IMR-90 (cell line): Measurements from ENCODE around the gene NEK6. TPM values are rescaled to one million over a fixed set of nuclear protein-coding genes. Genes with fewer than 3 reads are reported as not detected.

Experiments used
- ATAC-seq: fragments of 200-7000 bp; cut with Tn5 transposase; 2 replicates; pipeline ENCODE4 v1.9.1; 2020; ENCODE audit warnings: low read depth, mild to moderate bottlenecking, moderate library complexity
- BruUV-seq: library from RNA; stranded (reverse); fragments of 400-500 nt; replicated peaks from 2 replicates; lab custom pipeline; 2021; lab: Mats Ljungman, UMichigan
- CTCF ChIA-PET: fragments of 300-600 bp; formaldehyde crosslinking; extraction: SDS; loops from one replicate; lab custom pipeline; 2021; ENCODE audit warnings: antibody characterized with exemption; lab: Yijun Ruan, JAX
- POLR2A ChIA-PET: fragments of 300-600 bp; sonication (Branson Sonifier 250); formaldehyde crosslinking; loops from one replicate; lab custom pipeline; 2022; ENCODE audit warnings: antibody characterized with exemption; ENCODE audit not compliant: unreplicated experiment; lab: Charles Lee
- DNase-seq: peaks from one replicate; pipeline ENCODE4 v3.0.0; 2013
- H2AFZ ChIP-seq: replicated peaks from 2 replicates; pipeline ENCODE3; 2013; ENCODE audit warnings: low read length, mild to moderate bottlenecking; ENCODE audit not compliant: poor library complexity
- H2AK5ac ChIP-seq: 2 replicates; pipeline ENCODE4 v1.6.1; 2013; ENCODE audit warnings: low read depth, low read length, inconsistent platforms
- H2AK9ac ChIP-seq: replicated peaks from 2 replicates; pipeline ENCODE3; 2013; ENCODE audit warnings: mild to moderate bottlenecking, low read depth, low read length, moderate library complexity; ENCODE audit not compliant: poor library complexity
- H2BK120ac ChIP-seq: 2 replicates; pipeline ENCODE4 v1.6.1; 2013; ENCODE audit warnings: low read depth, low read length, inconsistent platforms
- H2BK15ac ChIP-seq: 3 replicates; pipeline ENCODE4 v1.6.1; 2013; ENCODE audit warnings: low read depth, low read length, inconsistent platforms
- H2BK20ac ChIP-seq: 2 replicates; pipeline ENCODE4 v1.6.1; 2013; ENCODE audit warnings: low read depth, mild to moderate bottlenecking, inconsistent platforms, low read length, moderate library complexity
- H2BK5ac ChIP-seq: 2 replicates; pipeline ENCODE4 v1.6.1; 2013; ENCODE audit warnings: mild to moderate bottlenecking, low read depth, low read length, inconsistent platforms; ENCODE audit not compliant: poor library complexity, severe bottlenecking
- H3K14ac ChIP-seq: replicated peaks from 2 replicates; pipeline ENCODE4 v1.6.1; 2013; ENCODE audit warnings: low read depth, low read length, inconsistent platforms
- H3K18ac ChIP-seq: 2 replicates; pipeline ENCODE4 v1.6.1; 2013; ENCODE audit warnings: low read depth, low read length, control low read depth
- H3K23ac ChIP-seq: 2 replicates; pipeline ENCODE4 v1.6.1; 2013; ENCODE audit warnings: low read depth, low read length, inconsistent platforms
- H3K27ac ChIP-seq: 2 replicates; pipeline ENCODE4 v1.5.1; 2013; ENCODE audit warnings: mild to moderate bottlenecking, control low read depth, low read length; ENCODE audit not compliant: insufficient read depth
- H3K27me3 ChIP-seq: 2 replicates; pipeline ENCODE4 v1.6.1; 2013; ENCODE audit warnings: low read length; ENCODE audit not compliant: control insufficient read depth, insufficient read depth
- H3K36me3 ChIP-seq: 2 replicates; pipeline ENCODE4 v1.6.1; 2013; ENCODE audit warnings: low read length, mixed read lengths; ENCODE audit not compliant: control insufficient read depth, insufficient read depth
- H3K4ac ChIP-seq: 2 replicates; pipeline ENCODE4 v1.6.1; 2013; ENCODE audit warnings: low read depth, low read length, inconsistent platforms
- H3K4me1 ChIP-seq: 2 replicates; pipeline ENCODE4 v1.6.1; 2013; ENCODE audit warnings: low read length, mixed read lengths; ENCODE audit not compliant: control insufficient read depth, insufficient read depth
- H3K4me2 ChIP-seq: 2 replicates; pipeline ENCODE4 v1.6.1; 2013; ENCODE audit warnings: low read depth, mild to moderate bottlenecking, control low read depth, low read length, moderate library complexity
- H3K4me3 ChIP-seq: 2 replicates; pipeline ENCODE4 v1.5.1; 2013; ENCODE audit warnings: low read depth, mild to moderate bottlenecking, control low read depth, low read length, moderate library complexity; ENCODE audit not compliant: insufficient read depth
- H3K56ac ChIP-seq: 2 replicates; pipeline ENCODE4 v1.6.1; 2013; ENCODE audit warnings: low read length, inconsistent platforms; ENCODE audit not compliant: insufficient read depth; ENCODE audit errors: extremely low read depth
- H3K79me1 ChIP-seq, 2 experiments: 2 replicates each; pipeline ENCODE4 v1.6.1; 2013; ENCODE audit warnings: low read length in 2 of 2, inconsistent platforms in 1 of 2, low read depth in 1 of 2
- H3K9ac ChIP-seq: 2 replicates; pipeline ENCODE4 v1.6.1; 2013; ENCODE audit warnings: low read depth, low read length, control low read depth
- H3K9me1 ChIP-seq: 2 replicates; pipeline ENCODE4 v1.6.1; 2013; ENCODE audit warnings: low read length, inconsistent platforms; ENCODE audit not compliant: insufficient read depth
- H3K9me3 ChIP-seq: 2 replicates; pipeline ENCODE4 v1.6.1; 2013; ENCODE audit warnings: low read length; ENCODE audit not compliant: control insufficient read depth, insufficient read depth
- H4K20me1 ChIP-seq: 2 replicates; pipeline ENCODE4 v1.6.1; 2013; ENCODE audit warnings: low read length, inconsistent platforms; ENCODE audit not compliant: insufficient read depth
- H4K5ac ChIP-seq: 2 replicates; pipeline ENCODE4 v1.6.1; 2013; ENCODE audit warnings: mild to moderate bottlenecking, low read depth, low read length, control low read depth
- H4K8ac ChIP-seq, 2 experiments: 2 replicates each; pipeline ENCODE4 v1.6.1; 2013; ENCODE audit warnings: low read depth in 2 of 2, low read length in 2 of 2, control low read depth in 1 of 2, inconsistent platforms in 1 of 2
- H4K91ac ChIP-seq: 2 replicates; pipeline ENCODE4 v1.6.1; 2013; ENCODE audit warnings: low read depth, low read length, inconsistent platforms; ENCODE audit not compliant: insufficient read depth
- CEBPB ChIP-seq: IDR thresholded peaks from 2 replicates; pipeline ENCODE4 v1.6.1; 2012; ENCODE audit warnings: low read depth, low read length, improper control_type of control experiment
- USF2 ChIP-seq: fragments of 150-350 bp; IDR thresholded peaks from 2 replicates; pipeline ENCODE4 v1.6.1; 2017; ENCODE audit warnings: mild to moderate bottlenecking, antibody characterized with exemption, low read length, low read depth
- WGBS, 2 experiments: methylation state at CpG; one replicate each; pipeline versions ENCODE4 v1.1.5 to v1.1.7; 2013; ENCODE audit warnings: missing lambda C conversion rate in 2 of 2; ENCODE audit not compliant: insufficient read length in 1 of 2; ENCODE audit errors: extremely low coverage in 2 of 2; 5-methylcytosine and 5-hydroxymethylcytosine counted together
- dilution Hi-C: fragments of 300-500 bp; cut with HindIII; formaldehyde crosslinking; loops from one replicate; pipeline ENCODE4 v1.14.3; 2018; ENCODE audit warnings: low sequenced_read_pairs; ENCODE audit not compliant: unreplicated experiment
- in situ Hi-C: fragments of 300-500 bp; cut with MboI; formaldehyde crosslinking; loops from 3 replicates; pipeline ENCODE4 v1.14.3; 2019; ENCODE audit warnings: low sequenced_read_pairs, inconsistent platforms, mixed read lengths
- intact Hi-C: fragments of 100-400 bp; cut with micrococcal nuclease; formaldehyde crosslinking; loops from 2 replicates; pipeline ENCODE4 v1.10.0; 2022
- polyA plus RNA-seq, 3 experiments: library from polyadenylated mRNA; depleted of rRNA; stranded (reverse); fragments of >200 nt; gene quantifications; 2 replicates each; pipeline ENCODE4 v1.2.3, GENCODE V29; 2012; ENCODE audit warnings: low replicate concordance in 1 of 3
- total RNA-seq: library from RNA; depleted of rRNA; stranded (reverse); fragments of >200 nt; gene quantifications from 2 replicates; pipeline ENCODE4 v1.2.3, GENCODE V29; 2012

NEK6 gene
- total and polyA plus RNA-seq, 2 of the 4 experiments (the other 2 are of a cell fraction), result 79.9 to 112 TPM

DNA sequence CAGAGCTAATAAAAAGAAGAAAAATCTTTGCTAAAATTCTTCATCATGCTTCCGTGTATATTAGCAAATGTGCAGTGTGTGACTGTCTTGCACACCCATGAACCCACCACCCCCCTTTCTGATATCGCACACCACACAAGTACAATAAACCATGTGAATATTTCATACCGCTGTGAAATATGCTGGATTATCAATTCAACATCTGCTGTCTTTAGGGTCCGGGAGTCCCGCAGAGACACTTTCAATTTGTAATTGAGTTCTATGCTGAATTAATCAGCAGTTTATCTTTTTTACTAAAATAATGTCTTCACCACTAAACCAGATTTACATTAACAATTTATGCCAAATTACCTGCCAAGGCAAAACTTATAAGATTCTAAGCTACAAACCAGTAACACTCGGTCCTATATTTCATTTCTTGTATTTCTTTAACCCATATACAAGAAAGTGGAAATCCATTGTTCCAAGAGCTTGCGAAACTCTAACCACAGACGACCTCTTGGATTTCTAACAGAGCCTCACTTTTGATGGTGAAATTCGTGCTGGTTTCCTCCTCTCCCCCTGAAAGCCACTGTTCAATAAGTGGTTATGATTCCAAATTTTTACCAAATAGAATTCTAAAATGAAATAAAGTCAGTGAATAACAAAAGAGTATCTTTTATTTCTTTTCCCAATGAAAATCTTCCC, 113.3 kb downstream of the NEK6 start:
- dilution Hi-C loops (no loop called here), in situ Hi-C loops (no loop called here), intact Hi-C loops (no loop called here)
- Histone ChIP-seq H3K4me3 (no peak overlapping the region), H3K14ac (no peak overlapping the region), H2BK5ac (no peak overlapping the region), H3K27ac (no peak overlapping the region), H2BK15ac (no peak overlapping the region), H2AK9ac (no peak overlapping the region), H3K18ac (no peak overlapping the region), H3K23ac (no peak overlapping the region), H4K20me1 (peaks cover 66% of the 10 kb centered on the region), H3K4ac (no peak overlapping the region), H2BK120ac (no peak overlapping the region), H2AFZ (no peak overlapping the region), H3K9me1 (peaks cover 21% of the 10 kb centered on the region), H3K4me2 (no peak overlapping the region), H2AK5ac (no peak overlapping the region), H4K5ac (no peak overlapping the region), H4K8ac (no peak overlapping the region), H3K9me3 (no peaks in the 10 kb centered on the region), H2BK20ac (no peak overlapping the region), H3K79me1 (peaks cover 43 to 85% of the 10 kb centered on the region in 2 experiments), H3K27me3 (no peaks in the 10 kb centered on the region), H3K4me1 (peaks cover 16% of the 10 kb centered on the region), H3K56ac (no peak overlapping the region), H3K36me3 (peaks cover 6% of the 10 kb centered on the region), H4K91ac (no peak overlapping the region), H3K9ac (no peak overlapping the region)
- TF ChIP-seq USF2, result no peak
- peak; percentile 85 for TF ChIP-seq CEBPB
- ATAC-seq (no peak), DNase-seq (peak; percentile 53)
- ChIA-PET CTCF (no interaction called here), POLR2A (no interaction called here)
- WGBS, 2 experiments, result 80% methylated on average over 1 of the region's 9 CpGs; no CpG with 5 or more reads in 1 of the 2 experiments
- no TSS peak for BruUV-seq
